GM12878 (cell line): Measurements from ENCODE around the gene CCDC3. TPM values are rescaled to one million over a fixed set of nuclear protein-coding genes. Genes with fewer than 3 reads are reported as not detected.

Experiments
- ATAC-seq: fragments of 200-7000 bp; cut with Tn5 transposase; 3 replicates; pipeline ENCODE4 v1.9.1; 2020; ENCODE audit warnings: mild to moderate bottlenecking, moderate library complexity
- BruUV-seq: library from RNA; stranded (reverse); fragments of 400-500 nt; replicated peaks from 2 replicates; lab custom pipeline; 2021; lab: Mats Ljungman, UMichigan
- CTCF ChIA-PET: fragments of 300-600 bp; sonication (Branson Sonifier 250); formaldehyde crosslinking; extraction: SDS; loops from one replicate; lab custom pipeline; 2021; ENCODE audit warnings: inconsistent platforms; lab: Yijun Ruan, JAX
- POLR2A ChIA-PET: fragments of 350-600 bp; formaldehyde crosslinking; extraction: SDS; loops from one replicate; lab custom pipeline; 2021; ENCODE audit warnings: inconsistent platforms; lab: Charles Lee
- RAD21 ChIA-PET: fragments of 300-600 bp; sonication (Branson Sonifier 250); formaldehyde crosslinking; loops from one replicate; lab custom pipeline; 2023; ENCODE audit warnings: antibody characterized with exemption; ENCODE audit not compliant: unreplicated experiment; lab: Charles Lee
- SMC1A ChIA-PET: fragments of 300-600 bp; sonication (Branson Sonifier 250); formaldehyde crosslinking; loops from one replicate; lab custom pipeline; 2023; ENCODE audit not compliant: unreplicated experiment, uncharacterized antibody; lab: Charles Lee
- DNase-seq: peaks from one replicate; pipeline ENCODE4 v3.0.0-alpha.2; 2011; ENCODE audit warnings: low read depth, low spot score
- FAIRE-seq: peaks from 3 replicates; lab custom pipeline; 2011; peaks lifted over from hg19 to GRCh38; lab: Jason Lieb, UNC
- H2AFZ ChIP-seq: 2 replicates; pipeline ENCODE4 v1.6.0; 2011; ENCODE audit warnings: low read depth, low read length, control low read depth; ENCODE audit not compliant: control insufficient read depth
- H3K27ac ChIP-seq: 2 replicates; pipeline ENCODE4 v1.5.1; 2011; ENCODE audit warnings: control low read depth; ENCODE audit not compliant: control insufficient read depth, insufficient read depth
- H3K27me3 ChIP-seq, 2 experiments: replicated peaks in 1 of 2; 2 replicates each; pipeline versions ENCODE4 v1.6.0 to v1.6.1; 2011; ENCODE audit warnings: low read length in 1 of 2; ENCODE audit not compliant: control insufficient read depth in 2 of 2, insufficient read depth in 2 of 2
- H3K36me3 ChIP-seq, 2 experiments: 2 replicates each; pipeline ENCODE4 v1.5.1; 2011; ENCODE audit warnings: low read length in 1 of 2; ENCODE audit not compliant: control insufficient read depth in 2 of 2, insufficient read depth in 2 of 2
- H3K4me1 ChIP-seq: 2 replicates; pipeline ENCODE4 v1.6.1; 2011; ENCODE audit warnings: mild to moderate bottlenecking, low read length, moderate library complexity, mixed read lengths; ENCODE audit not compliant: control insufficient read depth, insufficient read depth
- H3K4me2 ChIP-seq: 2 replicates; pipeline ENCODE4 v1.6.0; 2011; ENCODE audit warnings: control low read depth; ENCODE audit not compliant: control insufficient read depth, insufficient read depth
- H3K4me3 ChIP-seq: fragments of 200-600 bp; sonication (generic); 2 replicates; pipeline ENCODE4 v1.5.1; 2016
- H3K79me2 ChIP-seq: 2 replicates; pipeline ENCODE4 v1.6.0; 2011; ENCODE audit warnings: low read length; ENCODE audit not compliant: control insufficient read depth, insufficient read depth
- H3K9ac ChIP-seq: 2 replicates; pipeline ENCODE4 v1.8.0; 2011; ENCODE audit warnings: low read length, control low read depth, mixed read lengths; ENCODE audit not compliant: control insufficient read depth, insufficient read depth
- H3K9me3 ChIP-seq: replicated peaks from 3 replicates; pipeline ENCODE4 v1.5.1; 2011; ENCODE audit warnings: mild to moderate bottlenecking, low read length; ENCODE audit not compliant: control insufficient read depth, insufficient read depth
- H4K20me1 ChIP-seq: 2 replicates; pipeline ENCODE4 v1.6.0; 2011; ENCODE audit not compliant: control insufficient read depth, insufficient read depth
- BCL11A ChIP-seq: IDR thresholded peaks from 2 replicates; pipeline ENCODE4 v1.6.1; 2011; ENCODE audit warnings: low read depth, low read length
- CBX3 ChIP-seq: fragments of 200-600 bp; sonication (generic); IDR thresholded peaks from 2 replicates; pipeline ENCODE4 v1.6.1; 2016; ENCODE audit warnings: low read depth, borderline replicate concordance
- CBX5 ChIP-seq: sonication (generic); IDR thresholded peaks from 2 replicates; pipeline ENCODE4 v1.6.1; 2016; ENCODE audit warnings: low read depth, moderate library complexity, mild to moderate bottlenecking, inconsistent platforms
- CHD1 ChIP-seq: IDR thresholded peaks from 2 replicates; pipeline ENCODE4 v1.6.1; 2012; ENCODE audit warnings: low read depth, low read length, improper control_type of control experiment
- CHD2 ChIP-seq: IDR thresholded peaks from 2 replicates; pipeline ENCODE4 v1.6.1; 2011; ENCODE audit warnings: low read depth, low read length, improper control_type of control experiment, borderline replicate concordance
- CHD4 ChIP-seq: fragments of 200-600 bp; sonication (generic); IDR thresholded peaks from 2 replicates; pipeline ENCODE4 v1.6.1; 2016; ENCODE audit warnings: mild to moderate bottlenecking
- GABPA ChIP-seq: IDR thresholded peaks from 2 replicates; pipeline ENCODE4 v1.6.1; 2014; ENCODE audit warnings: antibody characterized with exemption, low read depth, mild to moderate bottlenecking, inconsistent platforms
- HDAC2 ChIP-seq: fragments of 200-600 bp; sonication (generic); IDR thresholded peaks from 2 replicates; pipeline ENCODE4 v1.6.1; 2017
- HDAC6 ChIP-seq: fragments of 200-600 bp; sonication (generic); IDR thresholded peaks from one replicate; pipeline ENCODE4 v1.8.0; 2017; ENCODE audit warnings: antibody characterized with exemption; ENCODE audit not compliant: unreplicated experiment
- MYB ChIP-seq: fragments of 150-350 bp; IDR thresholded peaks from 2 replicates; pipeline ENCODE4 v1.6.1; 2014; ENCODE audit warnings: mild to moderate bottlenecking, low read depth, low read length, borderline replicate concordance
- SPI1 ChIP-seq: IDR thresholded peaks from 2 replicates; pipeline ENCODE4 v1.6.1; 2011; ENCODE audit warnings: low read depth, mild to moderate bottlenecking, low read length, moderate library complexity, borderline replicate concordance; ENCODE audit not compliant: insufficient read depth
- TCF12 ChIP-seq: IDR thresholded peaks from 2 replicates; pipeline ENCODE4 v1.6.1; 2011; ENCODE audit warnings: low read depth, mild to moderate bottlenecking, low read length
- TCF7 ChIP-seq: IDR thresholded peaks from 2 replicates; pipeline ENCODE4 v1.6.1; 2014; ENCODE audit warnings: antibody characterized with exemption, borderline replicate concordance
- WRNIP1 ChIP-seq: IDR thresholded peaks from 2 replicates; pipeline ENCODE4 v1.6.1; 2011; ENCODE audit warnings: low read depth, low read length, improper control_type of control experiment, borderline replicate concordance
- ZBED1 ChIP-seq: IDR thresholded peaks from 2 replicates; pipeline ENCODE4 v1.6.1; 2016; ENCODE audit warnings: borderline replicate concordance
- ZBTB11 ChIP-seq: fragments of 450-650 bp; formaldehyde crosslinking; IDR thresholded peaks from 2 replicates; pipeline ENCODE4 v1.5.0; 2022; ENCODE audit warnings: mild to moderate bottlenecking, missing genetic modification characterization
- ZNF622 ChIP-seq: fragments of 450-650 bp; IDR thresholded peaks from 2 replicates; pipeline ENCODE4 v1.6.1; 2017; ENCODE audit warnings: mild to moderate bottlenecking, inconsistent platforms
- WGBS: methylation state at CpG from one replicate; pipeline ENCODE4 v1.1.6; 2016; ENCODE audit warnings: low lambda C conversion rate; ENCODE audit not compliant: insufficient replicate concordance, insufficient coverage; ENCODE audit errors: missing lambda C conversion rate; 5-methylcytosine and 5-hydroxymethylcytosine counted together
- in situ Hi-C: fragments of 300-500 bp; cut with MboI; formaldehyde crosslinking; loops from 9 replicates; pipeline ENCODE4 v1.14.3; 2018; ENCODE audit warnings: mixed read lengths
- intact Hi-C: fragments of 100-400 bp; cut with micrococcal nuclease; formaldehyde crosslinking; loops from one replicate; pipeline ENCODE4 v1.14.2; 2022; ENCODE audit not compliant: unreplicated experiment
- polyA plus RNA-seq, 11 experiments: library from polyadenylated mRNA; depleted of rRNA in 4 of 11; unstranded in 6 of 11; stranded (reverse) in 5 of 11; fragments of >200 nt; fragmentation: Nextera tagmentation in 4 of 11; fragmentation: Illumina TruSeq in 1 of 11; extraction: Ambion mirVana in 4 of 11; extraction: Trizol in 1 of 11; gene quantifications; 1 replicate in 1 of 11; 2 replicates in 10 of 11; pipeline versions ENCODE4 v1.2.1 to v1.2.3, GENCODE V29; 2011 to 2016; ENCODE audit warnings: inconsistent platforms in 2 of 11, missing spikeins in 2 of 11, low read depth in 1 of 11
- total RNA-seq, 4 experiments: library from RNA; depleted of rRNA in 3 of 4; stranded (reverse); fragments of >200 nt in 3 of 4; fragmentation: Illumina TruSeq in 1 of 4; extraction: Trizol in 1 of 4; gene quantifications; 2 replicates each; pipeline versions ENCODE4 v1.2.1 to v1.2.3, GENCODE V29; 2013 to 2021
- TF ChIP-seq, protein P1 (sequence below): IDR thresholded peaks from 2 replicates; pipeline ENCODE4 v1.6.1; 2011; ENCODE audit warnings: low read depth, low read length, improper control_type of control experiment, borderline replicate concordance

The CCDC3 gene
- total and polyA plus RNA-seq, 10 of the 15 experiments (the other 5 are each of a cell fraction or from before 2014, with no cell fraction given) = 0.08 TPM; not detected in 9

DNA sequence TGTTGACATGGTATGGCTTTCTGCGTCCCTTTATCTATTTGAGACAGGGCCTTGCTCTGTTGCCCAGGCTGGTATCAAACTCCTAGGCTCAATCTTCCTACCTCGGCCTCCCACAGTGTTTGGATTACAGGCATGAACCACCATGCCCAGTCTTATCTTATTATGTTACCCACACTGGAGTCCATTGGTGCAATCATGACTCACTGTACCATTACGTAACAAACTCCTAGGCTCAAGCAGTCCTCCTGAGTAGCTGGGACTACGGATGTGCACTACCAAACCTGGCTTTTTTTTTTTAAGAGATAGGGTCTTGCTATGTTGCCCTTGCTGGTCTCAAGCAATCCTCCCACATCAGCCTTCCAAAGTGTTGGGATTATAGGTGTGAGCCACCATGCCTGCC lies 66.7 kb downstream of the CCDC3 start:
- in situ Hi-C loops = no loop called here
- no peak overlapping the region for H3K4me3 ChIP-seq
- no peaks in the 10 kb centered on the region for H3K36me3 ChIP-seq
- DNase-seq (no peak), FAIRE-seq (no peak), ATAC-seq (no peak)
- ChIA-PET POLR2A (no interaction called here), CTCF (no interaction called here), RAD21 (no interaction called here), SMC1A (no interaction called here)
- TF ChIP-seq ZBTB11 (CRISPR knock-in tag) = no peak
- TF ChIP-seq CHD1 = no peak
- TF ChIP-seq ZBED1 = no peak
- no peak for TF ChIP-seq CBX5
- TF ChIP-seq HDAC2 = no peak
- no peak for TF ChIP-seq CBX3
- TF ChIP-seq CHD4 = no peak
- TF ChIP-seq TCF7 = no peak
- TF ChIP-seq ZNF622 = no peak
- no peak for TF ChIP-seq CHD2
- TF ChIP-seq HDAC6 = no peak
- TF ChIP-seq TCF12 = no peak
- TF ChIP-seq GABPA = no peak
- no peak for TF ChIP-seq WRNIP1
- no peak for TF ChIP-seq MYB
- no peak for TF ChIP-seq BCL11A
- TF ChIP-seq SPI1 = no peak
- TF ChIP-seq, protein P1, sequence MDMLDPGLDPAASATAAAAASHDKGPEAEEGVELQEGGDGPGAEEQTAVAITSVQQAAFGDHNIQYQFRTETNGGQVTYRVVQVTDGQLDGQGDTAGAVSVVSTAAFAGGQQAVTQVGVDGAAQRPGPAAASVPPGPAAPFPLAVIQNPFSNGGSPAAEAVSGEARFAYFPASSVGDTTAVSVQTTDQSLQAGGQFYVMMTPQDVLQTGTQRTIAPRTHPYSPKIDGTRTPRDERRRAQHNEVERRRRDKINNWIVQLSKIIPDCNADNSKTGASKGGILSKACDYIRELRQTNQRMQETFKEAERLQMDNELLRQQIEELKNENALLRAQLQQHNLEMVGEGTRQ = no peak
- no peaks in the 10 kb centered on the region for H3K4me1 ChIP-seq
- H3K79me2 ChIP-seq = no peaks in the 10 kb centered on the region
- no peak overlapping the region for H3K27ac ChIP-seq
- no peaks in the 10 kb centered on the region for H3K27me3 ChIP-seq
- H4K20me1 ChIP-seq = no peaks in the 10 kb centered on the region
- H2AFZ ChIP-seq = no peak overlapping the region
- BruUV-seq = no TSS peak
- intact Hi-C loops = no loop called here
- 41% methylated on average over 4 of the region's 4 CpGs for WGBS
- H3K9ac ChIP-seq = no peak overlapping the region
- no peak overlapping the region for H3K4me2 ChIP-seq
- no peaks in the 10 kb centered on the region for H3K9me3 ChIP-seq
